ACC112 (cell line): Measurements from ENCODE around the gene SORCS1.

Experiments
- H2AFZ ChIP-seq: fragments of 200-600 bp; sonication (generic); one replicate; pipeline ENCODE4 v1.6.0; 2017; ENCODE audit warnings: antibody characterized with exemption, low read length; ENCODE audit not compliant: unreplicated experiment
- H3K27ac ChIP-seq: fragments of 200-600 bp; sonication (generic); 2 replicates; pipeline ENCODE4 v1.5.1; 2014; ENCODE audit warnings: low read depth, mild to moderate bottlenecking, antibody characterized with exemption, low read length, moderate library complexity
- H3K27me3 ChIP-seq: fragments of 200-600 bp; sonication (generic); 2 replicates; pipeline ENCODE4 v1.6.1; 2014; ENCODE audit warnings: mild to moderate bottlenecking, antibody characterized with exemption, low read length, moderate library complexity, mixed read lengths; ENCODE audit not compliant: insufficient read depth
- H3K36me3 ChIP-seq: fragments of 200-600 bp; sonication (generic); 2 replicates; pipeline ENCODE4 v1.6.1; 2016; ENCODE audit warnings: mild to moderate bottlenecking, antibody characterized with exemption, low read length, moderate library complexity, mixed read lengths; ENCODE audit not compliant: insufficient read depth
- H3K4me1 ChIP-seq: fragments of 200-600 bp; sonication (generic); one replicate; pipeline ENCODE4 v1.6.1; 2016; ENCODE audit warnings: low read length, mixed read lengths; ENCODE audit not compliant: insufficient read depth, unreplicated experiment, control insufficient read depth
- H3K4me3 ChIP-seq: fragments of 200-600 bp; sonication (generic); 2 replicates; pipeline ENCODE4 v1.5.1; 2014; ENCODE audit warnings: mild to moderate bottlenecking, low read depth, low read length
- H3K79me2 ChIP-seq: fragments of 200-600 bp; sonication (generic); one replicate; pipeline ENCODE4 v1.6.0; 2016; ENCODE audit warnings: low read length; ENCODE audit not compliant: control insufficient read depth, unreplicated experiment, insufficient read depth

The SORCS1 gene

DNA sequence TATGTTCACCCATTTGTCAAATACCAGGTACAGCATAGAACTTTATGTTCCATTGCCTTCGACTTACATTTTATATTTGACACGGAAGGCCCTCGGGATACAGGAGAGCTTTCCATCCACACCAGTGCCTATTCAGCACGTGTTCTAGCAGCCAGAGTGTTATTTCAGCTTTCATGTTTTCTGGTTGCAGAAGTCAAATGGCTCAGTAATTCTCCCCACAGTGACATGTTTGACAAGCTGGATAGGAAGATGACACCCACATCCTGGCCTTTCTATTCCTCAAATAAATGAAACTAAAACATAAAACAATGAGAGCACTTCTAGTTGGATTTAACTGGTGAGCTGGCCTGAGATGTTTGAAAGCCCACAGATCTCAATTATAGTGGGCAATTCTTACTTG lies 173.4 kb downstream of the SORCS1 start:
- H3K27me3 ChIP-seq, result no peaks in the 10 kb centered on the region
- H3K36me3 ChIP-seq, result no peaks in the 10 kb centered on the region
- no peak overlapping the region for H2AFZ ChIP-seq
- no peak overlapping the region for H3K27ac ChIP-seq
- H3K4me3 ChIP-seq, result no peak overlapping the region
- H3K4me1 ChIP-seq, result no peaks in the 10 kb centered on the region
- H3K79me2 ChIP-seq, result no peaks in the 10 kb centered on the region

DNA sequence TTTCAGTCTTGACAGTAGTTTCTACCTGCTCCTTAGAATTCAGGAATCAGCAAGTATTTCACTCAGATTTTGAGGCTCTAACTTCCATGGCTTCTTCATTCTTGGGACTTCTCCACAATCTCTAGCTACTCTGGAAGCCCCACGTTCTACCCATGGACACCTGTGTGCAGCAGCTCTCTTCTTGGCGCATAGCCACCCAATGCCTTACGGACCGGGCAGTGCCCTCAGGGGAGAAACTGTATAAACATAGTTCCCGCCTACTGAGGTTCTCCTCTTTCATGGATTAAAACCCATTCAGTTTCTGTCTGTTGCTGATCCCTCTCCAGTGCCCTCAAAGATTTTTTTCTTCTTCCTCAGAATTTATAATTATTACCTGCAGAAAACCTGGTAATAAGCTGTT lies 177.1 kb downstream of the SORCS1 start:
- Histone ChIP-seq H3K36me3 (no peaks in the 10 kb centered on the region), H3K27ac (no peak overlapping the region), H3K79me2 (no peaks in the 10 kb centered on the region), H3K27me3 (no peaks in the 10 kb centered on the region), H3K4me1 (no peaks in the 10 kb centered on the region), H3K4me3 (no peak overlapping the region), H2AFZ (no peak overlapping the region)

DNA sequence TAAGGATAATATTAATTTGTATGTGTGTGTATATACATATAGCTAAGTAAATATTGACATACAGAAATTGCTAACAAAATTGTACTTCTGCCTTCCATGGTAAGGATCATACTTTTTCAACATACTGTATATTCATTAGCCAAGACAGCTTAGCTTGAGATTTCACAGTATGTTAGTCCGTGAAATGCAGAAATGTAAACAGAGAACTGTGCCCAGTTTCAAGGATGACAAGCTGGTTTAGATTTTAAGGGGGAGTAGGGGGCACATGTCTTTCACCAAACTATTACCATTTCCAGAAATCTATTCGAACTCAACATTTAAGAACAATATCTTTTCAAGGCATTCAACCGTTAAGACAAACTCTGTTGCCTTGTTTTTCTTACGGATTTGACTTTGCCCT lies 182.2 kb downstream of the SORCS1 start:
- Histone ChIP-seq H2AFZ (no peak overlapping the region), H3K4me1 (no peaks in the 10 kb centered on the region), H3K27ac (no peak overlapping the region), H3K27me3 (no peaks in the 10 kb centered on the region), H3K36me3 (no peaks in the 10 kb centered on the region), H3K79me2 (no peaks in the 10 kb centered on the region), H3K4me3 (no peak overlapping the region)

DNA sequence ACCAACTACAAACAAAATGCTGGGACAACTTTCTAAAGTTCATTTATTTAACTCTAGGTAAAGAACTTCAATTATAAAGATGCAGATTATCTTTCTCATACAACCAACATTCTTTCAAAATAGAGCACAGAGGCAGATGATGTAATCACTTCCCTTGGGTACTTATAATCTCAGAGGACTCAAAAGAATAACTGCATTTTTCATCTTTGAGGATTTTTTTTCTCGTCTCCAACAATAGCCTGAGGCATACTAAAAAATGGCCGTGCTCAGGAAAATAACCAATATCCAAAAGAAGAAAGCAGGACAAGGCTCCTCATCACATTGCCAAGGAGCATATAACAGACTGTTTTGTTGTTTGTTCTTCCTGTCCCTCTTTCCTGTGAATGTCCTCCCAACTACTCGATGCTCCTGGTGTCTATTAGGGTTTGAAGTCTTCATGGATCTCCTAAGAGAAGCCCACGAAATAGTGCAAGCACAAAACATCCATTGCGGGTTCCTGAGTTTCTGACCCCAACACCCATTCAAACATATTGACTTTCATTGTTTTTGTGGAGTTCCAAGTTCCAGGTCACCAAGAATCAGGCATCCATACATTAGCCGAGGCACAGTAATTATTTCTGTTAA lies 182.9 kb downstream of the SORCS1 start:
- H2AFZ ChIP-seq, result no peak overlapping the region
- H3K36me3 ChIP-seq, result no peaks in the 10 kb centered on the region
- H3K4me1 ChIP-seq, result no peaks in the 10 kb centered on the region
- no peaks in the 10 kb centered on the region for H3K79me2 ChIP-seq
- no peaks in the 10 kb centered on the region for H3K27me3 ChIP-seq
- H3K4me3 ChIP-seq, result no peak overlapping the region
- H3K27ac ChIP-seq, result no peak overlapping the region

DNA sequence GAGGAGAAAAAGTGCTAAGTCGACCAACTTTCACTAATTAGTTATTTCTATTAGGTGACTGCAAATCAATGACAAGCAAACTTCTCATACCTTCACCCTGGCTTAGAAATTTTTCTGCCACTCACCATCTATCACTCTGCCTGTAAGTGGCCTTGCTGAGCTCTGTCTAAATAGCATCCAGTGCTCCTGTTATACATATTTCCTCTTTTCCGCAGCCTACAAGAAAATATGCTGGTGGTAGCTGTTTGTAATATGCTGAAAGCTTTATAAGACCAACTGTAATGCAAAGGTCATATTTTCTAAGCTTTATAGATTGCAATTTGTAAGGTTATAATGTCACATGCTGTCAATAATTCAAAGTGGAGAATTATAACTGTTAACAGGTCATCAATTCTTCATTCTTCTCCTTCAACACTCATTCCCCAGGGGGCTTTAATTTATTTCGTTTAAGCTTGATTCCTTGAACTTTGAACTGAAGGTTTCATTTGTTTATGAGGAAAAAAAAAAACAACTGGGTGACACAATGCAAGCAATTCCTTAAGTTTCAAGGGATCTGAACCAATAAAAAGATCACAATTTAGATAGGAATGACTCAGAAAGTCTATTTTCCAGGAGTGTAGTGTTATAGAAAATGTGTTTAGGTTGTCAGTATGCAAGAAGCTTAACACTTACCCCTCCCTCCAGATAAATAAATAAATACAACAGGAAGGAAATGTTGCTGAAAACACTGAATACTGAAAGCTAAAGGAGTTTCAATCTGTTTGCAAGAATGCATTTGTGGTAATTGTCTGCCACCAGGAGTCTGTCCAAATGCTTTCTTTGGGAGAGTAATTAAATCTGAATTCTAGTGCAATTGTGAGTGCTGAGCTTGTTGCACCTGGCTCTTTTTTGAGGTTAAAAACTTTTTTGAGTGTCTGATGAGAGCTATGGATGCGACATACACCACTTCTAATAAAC lies 183.7 kb downstream of the SORCS1 start:
- Histone ChIP-seq H3K27me3 (no peaks in the 10 kb centered on the region), H3K36me3 (no peaks in the 10 kb centered on the region), H3K4me3 (no peak overlapping the region), H2AFZ (no peak overlapping the region), H3K27ac (no peak overlapping the region), H3K4me1 (no peaks in the 10 kb centered on the region), H3K79me2 (no peaks in the 10 kb centered on the region)

DNA sequence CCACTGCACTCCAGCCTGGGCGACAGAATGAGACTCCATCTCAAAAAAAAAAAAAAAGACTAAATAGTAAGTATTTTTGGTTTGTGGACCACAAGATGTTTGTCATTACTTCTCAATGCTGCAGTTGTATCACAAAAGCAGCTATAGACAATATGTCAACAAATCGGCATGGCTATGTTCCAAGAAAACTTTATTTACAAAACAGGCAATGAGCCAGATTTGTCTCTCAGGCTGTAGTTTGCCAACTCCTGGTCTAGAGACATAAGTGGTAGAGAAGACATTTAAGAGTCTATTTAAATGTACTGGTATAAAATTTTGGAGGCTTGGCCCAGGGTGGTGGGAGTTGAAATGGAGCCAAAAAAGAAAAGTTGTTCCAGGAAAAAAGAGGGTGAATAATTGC lies 185.8 kb downstream of the SORCS1 start:
- Histone ChIP-seq H3K36me3 (no peaks in the 10 kb centered on the region), H3K27me3 (no peaks in the 10 kb centered on the region), H3K4me3 (no peak overlapping the region), H3K4me1 (no peaks in the 10 kb centered on the region), H2AFZ (no peak overlapping the region), H3K79me2 (no peaks in the 10 kb centered on the region), H3K27ac (no peak overlapping the region)

DNA sequence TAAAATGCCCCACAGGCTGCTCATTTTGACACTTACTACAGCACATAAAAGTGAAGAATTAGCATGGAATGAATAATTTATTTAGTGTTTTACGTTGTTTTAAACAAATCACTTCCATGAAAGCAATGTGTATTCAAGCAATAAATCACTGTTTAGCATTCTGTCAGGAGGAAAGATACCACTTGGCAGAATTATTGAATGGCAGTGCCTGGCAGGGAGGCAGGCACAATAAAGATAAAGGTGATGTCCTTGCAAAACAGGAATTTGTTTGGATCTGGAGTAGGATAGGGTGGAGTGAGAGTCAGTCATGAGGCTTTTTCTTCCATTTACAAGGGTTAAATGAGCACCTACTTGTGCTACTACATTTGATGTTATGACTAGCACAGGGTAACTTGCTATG lies 190.8 kb downstream of the SORCS1 start:
- H3K79me2 ChIP-seq, result no peaks in the 10 kb centered on the region
- no peak overlapping the region for H3K27ac ChIP-seq
- H3K4me1 ChIP-seq, result no peaks in the 10 kb centered on the region
- no peak overlapping the region for H3K4me3 ChIP-seq
- no peak overlapping the region for H2AFZ ChIP-seq
- H3K27me3 ChIP-seq, result no peaks in the 10 kb centered on the region
- H3K36me3 ChIP-seq, result no peaks in the 10 kb centered on the region

DNA sequence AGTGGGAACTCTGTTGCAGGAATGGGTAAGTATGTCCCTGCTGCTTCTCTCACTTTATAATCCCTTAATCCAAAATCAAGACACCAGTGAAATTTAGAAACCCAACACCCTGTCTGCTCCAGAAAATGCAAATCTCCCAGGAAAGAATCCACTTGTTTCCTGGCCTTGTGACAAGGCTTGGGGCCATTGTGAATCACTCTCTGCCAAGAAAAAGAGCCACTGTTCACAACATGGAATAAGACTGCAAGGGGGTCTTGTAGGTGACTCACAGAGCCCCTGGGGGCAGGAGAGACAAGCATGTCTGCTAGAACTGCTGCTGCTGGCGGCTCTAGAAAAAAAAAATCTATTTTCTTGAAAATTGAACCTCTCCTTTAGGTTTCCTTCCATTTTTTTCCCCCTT lies 191.2 kb downstream of the SORCS1 start:
- no peak overlapping the region for H3K27ac ChIP-seq
- no peak overlapping the region for H2AFZ ChIP-seq
- H3K36me3 ChIP-seq, result no peaks in the 10 kb centered on the region
- H3K4me3 ChIP-seq, result no peak overlapping the region
- H3K27me3 ChIP-seq, result no peaks in the 10 kb centered on the region
- H3K79me2 ChIP-seq, result no peaks in the 10 kb centered on the region
- H3K4me1 ChIP-seq, result no peaks in the 10 kb centered on the region

DNA sequence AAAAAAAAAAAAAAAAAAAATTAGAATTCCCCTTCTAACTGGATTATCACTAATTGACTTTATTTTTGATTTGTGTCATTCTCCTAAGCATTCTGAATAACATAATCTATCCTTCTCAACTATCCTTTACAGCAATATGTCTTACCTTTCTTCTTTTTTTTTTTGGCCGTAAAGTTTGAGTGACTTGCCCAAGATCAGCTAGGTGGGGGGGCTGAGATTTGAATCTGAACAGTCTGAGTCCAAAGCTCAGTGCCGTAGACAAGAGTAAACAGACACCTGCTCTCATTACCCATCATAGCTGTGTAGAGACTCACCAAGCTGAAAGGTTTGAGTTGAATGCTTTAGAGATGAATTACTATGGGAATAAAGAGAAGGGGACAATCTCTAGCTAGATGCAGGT lies 192.1 kb downstream of the SORCS1 start:
- H3K27me3 ChIP-seq, result no peaks in the 10 kb centered on the region
- no peak overlapping the region for H2AFZ ChIP-seq
- no peak overlapping the region for H3K4me3 ChIP-seq
- no peaks in the 10 kb centered on the region for H3K4me1 ChIP-seq
- H3K79me2 ChIP-seq, result no peaks in the 10 kb centered on the region
- no peaks in the 10 kb centered on the region for H3K36me3 ChIP-seq
- no peak overlapping the region for H3K27ac ChIP-seq

DNA sequence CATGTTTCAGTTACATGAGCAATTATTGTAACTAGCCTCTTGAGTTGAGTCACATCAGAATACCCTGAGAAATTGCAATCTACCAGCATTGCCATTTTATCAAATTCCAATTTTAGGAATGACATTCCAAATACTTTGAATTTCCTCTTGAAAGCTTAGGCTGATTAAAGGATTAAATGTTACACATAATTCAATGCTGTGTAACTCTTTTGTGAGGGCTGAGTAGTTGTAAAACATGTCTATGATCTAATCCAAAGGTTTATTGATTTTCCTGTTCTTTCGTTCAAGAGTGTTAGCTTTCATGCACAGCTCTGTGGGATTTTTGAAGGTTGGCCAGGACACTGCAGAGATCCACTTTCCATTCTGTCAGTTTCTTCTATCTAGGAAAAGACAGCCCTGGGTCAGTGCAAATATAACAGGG lies 193.1 kb downstream of the SORCS1 start:
- no peaks in the 10 kb centered on the region for H3K27me3 ChIP-seq
- H3K4me3 ChIP-seq, result no peak overlapping the region
- H2AFZ ChIP-seq, result no peak overlapping the region
- no peaks in the 10 kb centered on the region for H3K4me1 ChIP-seq
- H3K27ac ChIP-seq, result no peak overlapping the region
- no peaks in the 10 kb centered on the region for H3K36me3 ChIP-seq
- H3K79me2 ChIP-seq, result no peaks in the 10 kb centered on the region

DNA sequence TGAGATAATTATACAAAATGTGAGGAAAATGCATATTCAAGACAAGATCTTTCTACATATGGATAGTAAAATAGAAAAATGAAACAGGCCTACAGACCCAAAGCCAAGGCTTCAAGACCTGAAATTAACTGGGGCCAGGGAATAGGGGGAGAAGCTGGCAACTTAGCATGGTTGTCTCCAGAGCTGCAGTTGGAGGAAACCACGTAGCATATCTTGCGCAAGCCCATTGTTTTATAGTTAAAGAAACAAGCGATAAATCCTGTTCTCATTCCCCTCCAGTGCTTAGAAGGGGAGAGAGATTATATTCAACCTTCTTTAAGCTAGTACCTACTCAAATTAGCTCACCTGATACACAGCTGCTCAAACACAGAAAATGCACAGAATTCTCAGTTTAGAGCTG lies 197.1 kb downstream of the SORCS1 start:
- no peaks in the 10 kb centered on the region for H3K4me1 ChIP-seq
- no peaks in the 10 kb centered on the region for H3K27me3 ChIP-seq
- no peak overlapping the region for H3K4me3 ChIP-seq
- H3K36me3 ChIP-seq, result no peaks in the 10 kb centered on the region
- H2AFZ ChIP-seq, result no peak overlapping the region
- H3K79me2 ChIP-seq, result no peaks in the 10 kb centered on the region
- no peak overlapping the region for H3K27ac ChIP-seq
